SK-N-SH (cell line): ENCODE results near the gene KCNT1. TPM values are rescaled to one million over a fixed set of nuclear protein-coding genes. Genes with fewer than 3 reads are reported as not detected.

Source experiments
- CTCF ChIA-PET: fragments of 300-600, 350-600 bp; formaldehyde crosslinking; extraction: SDS; loops from one replicate; lab custom pipeline; 2021; lab: Yijun Ruan, JAX
- POLR2A ChIA-PET: fragments of 350-600 bp; sonication (Branson Sonifier 250); formaldehyde crosslinking; extraction: SDS; loops from one replicate; lab custom pipeline; 2020; ENCODE audit warnings: antibody characterized with exemption, inconsistent platforms; lab: Yijun Ruan, JAX
- DNase-seq: peaks from one replicate; pipeline ENCODE4 v3.0.0; 2012
- H2AFZ ChIP-seq: fragments of 200-600 bp; sonication (generic); 2 replicates; pipeline ENCODE4 v1.8.1; 2016; ENCODE audit warnings: antibody characterized with exemption, mild to moderate bottlenecking, low read depth
- H3F3A ChIP-seq: fragments of 200-600 bp; sonication (generic); replicated peaks from 2 replicates; pipeline ENCODE3; 2016; ENCODE audit warnings: antibody characterized with exemption, mild to moderate bottlenecking; ENCODE audit not compliant: insufficient read depth
- H3K27ac ChIP-seq, 2 experiments: fragments of 200-500 bp in 1 of 2; fragments of 200-600 bp in 1 of 2; sonication (Bioruptor generic) in 1 of 2; sonication (generic), shearing (Covaris generic) in 1 of 2; 2 replicates each; pipeline versions ENCODE4 v1.5.1 to v1.6.1; 2014 to 2016; ENCODE audit warnings: low read depth in 2 of 2, inconsistent platforms in 1 of 2, low read length in 1 of 2, mild to moderate bottlenecking in 1 of 2, mixed read lengths in 1 of 2
- H3K27me3 ChIP-seq: fragments of 200-600 bp; sonication (generic), shearing (Covaris generic); 2 replicates; pipeline ENCODE4 v1.6.1; 2016; ENCODE audit warnings: mixed run types; ENCODE audit not compliant: insufficient read depth
- H3K36me3 ChIP-seq, 2 experiments: fragments of 200-500 bp in 1 of 2; fragments of 200-600 bp in 1 of 2; sonication (Bioruptor generic) in 1 of 2; sonication (generic) in 1 of 2; replicated peaks in 1 of 2; 2 replicates each; pipeline versions ENCODE3 to v1.5.1; 2014 to 2016; ENCODE audit warnings: low read length in 1 of 2, mild to moderate bottlenecking in 1 of 2; ENCODE audit not compliant: insufficient read depth in 2 of 2, control insufficient read depth in 1 of 2
- H3K4me1 ChIP-seq, 2 experiments: fragments of 200-500 bp in 1 of 2; fragments of 200-600 bp in 1 of 2; sonication (Bioruptor generic) in 1 of 2; sonication (generic), shearing (Covaris generic) in 1 of 2; 2 replicates each; pipeline versions ENCODE4 v1.5.1 to v1.6.1; 2014 to 2016; ENCODE audit warnings: low read depth in 1 of 2, low read length in 1 of 2, mixed run types in 1 of 2; ENCODE audit not compliant: insufficient read depth in 2 of 2, control insufficient read depth in 1 of 2
- H3K4me2 ChIP-seq: fragments of 200-600 bp; sonication (generic), shearing (Covaris generic); 2 replicates; pipeline ENCODE4 v1.6.1; 2017; ENCODE audit warnings: mixed run types
- H3K4me3 ChIP-seq, 2 experiments: fragments of 200-500 bp in 1 of 2; fragments of 200-600 bp in 1 of 2; sonication (Bioruptor generic) in 1 of 2; sonication (generic), shearing (Covaris generic) in 1 of 2; 2 replicates each; pipeline versions ENCODE4 v1.5.1 to v1.8.1; 2014 to 2016; ENCODE audit warnings: low read depth in 2 of 2, inconsistent platforms in 1 of 2, low read length in 1 of 2, mild to moderate bottlenecking in 1 of 2, mixed read lengths in 1 of 2, moderate library complexity in 1 of 2
- H3K79me2 ChIP-seq: fragments of 200-600 bp; sonication (generic); 2 replicates; pipeline ENCODE4 v1.8.1; 2017; ENCODE audit warnings: mild to moderate bottlenecking; ENCODE audit not compliant: insufficient read depth
- H3K9ac ChIP-seq: fragments of 200-600 bp; sonication (generic); 2 replicates; pipeline ENCODE4 v1.6.1; 2017; ENCODE audit warnings: mixed run types
- H3K9me2 ChIP-seq: fragments of 200-600 bp; sonication (generic); 2 replicates; pipeline ENCODE4 v1.6.1; 2017; ENCODE audit warnings: mixed run types
- H3K9me3 ChIP-seq: fragments of 200-600 bp; sonication (generic); 2 replicates; pipeline ENCODE4 v1.6.1; 2017; ENCODE audit warnings: mixed run types, mild to moderate bottlenecking, moderate library complexity
- H4K20me1 ChIP-seq: fragments of 200-600 bp; sonication (generic); 2 replicates; pipeline ENCODE4 v1.6.1; 2017; ENCODE audit warnings: mild to moderate bottlenecking, mixed run types; ENCODE audit not compliant: insufficient read depth
- CHD2 ChIP-seq: fragments of 150-350 bp; IDR thresholded peaks from 2 replicates; pipeline ENCODE4 v1.6.1; 2018; ENCODE audit warnings: low read length; ENCODE audit not compliant: partially characterized antibody
- ELF1 ChIP-seq: IDR thresholded peaks from 2 replicates; pipeline ENCODE4 v1.4.0; 2012
- EP300 ChIP-seq, 2 experiments: IDR thresholded peaks; 2 replicates each; pipeline versions ENCODE4 v1.4.0 to v1.6.1; 2012; ENCODE audit warnings: borderline replicate concordance in 1 of 2, low read depth in 1 of 2, low read length in 1 of 2
- FOXM1 ChIP-seq: IDR thresholded peaks from 2 replicates; pipeline ENCODE4 v1.4.0; 2012; ENCODE audit warnings: low read depth, mild to moderate bottlenecking
- GABPA ChIP-seq: IDR thresholded peaks from 2 replicates; pipeline ENCODE4 v1.4.0; 2012; ENCODE audit warnings: low read depth, mild to moderate bottlenecking
- MEF2A ChIP-seq: IDR thresholded peaks from 2 replicates; pipeline ENCODE4 v1.4.0; 2012; ENCODE audit warnings: low read depth, borderline replicate concordance
- SMC3 ChIP-seq: IDR thresholded peaks from 2 replicates; pipeline ENCODE4 v1.6.1; 2012; ENCODE audit warnings: low read depth, low read length, improper control_type of control experiment
- TAF1 ChIP-seq: IDR thresholded peaks from 2 replicates; pipeline ENCODE4 v1.6.1; 2012; ENCODE audit warnings: low read depth, mild to moderate bottlenecking, low read length, moderate library complexity, borderline replicate concordance
- TCF12 ChIP-seq: IDR thresholded peaks from 2 replicates; pipeline ENCODE4 v1.4.0; 2012
- TEAD4 ChIP-seq: IDR thresholded peaks from 2 replicates; pipeline ENCODE4 v1.4.0; 2012; ENCODE audit warnings: mild to moderate bottlenecking, borderline replicate concordance; ENCODE audit not compliant: insufficient read depth
- USF1 ChIP-seq: IDR thresholded peaks from 2 replicates; pipeline ENCODE4 v1.4.0; 2012; ENCODE audit warnings: low read depth, borderline replicate concordance
- WGBS: methylation state at CpG from one replicate; pipeline ENCODE4 v1.1.6; 2017; ENCODE audit warnings: low lambda C conversion rate; 5-methylcytosine and 5-hydroxymethylcytosine counted together
- polyA plus RNA-seq, 3 experiments: library from polyadenylated mRNA; depleted of rRNA; stranded (reverse); fragments of >200 nt; gene quantifications; 2 replicates each; pipeline ENCODE4 v1.2.3, GENCODE V29; 2012
- TF ChIP-seq, protein P1 (sequence below): IDR thresholded peaks from 2 replicates; pipeline ENCODE4 v1.4.0; 2012; ENCODE audit warnings: low read depth
- TF ChIP-seq, protein P2 (sequence below): IDR thresholded peaks from 2 replicates; pipeline ENCODE4 v1.6.1; 2012; ENCODE audit warnings: mild to moderate bottlenecking, low read depth, low read length, moderate library complexity
- TF ChIP-seq, protein P3 (sequence below): fragments of 200-600 bp; sonication (generic); IDR thresholded peaks from 2 replicates; pipeline ENCODE4 v1.6.1; 2017; ENCODE audit warnings: antibody characterized with exemption, mild to moderate bottlenecking, moderate library complexity

The KCNT1 gene
- polyA plus RNA-seq, 1 of the 3 experiments (the other 2 are of a cell fraction): 0.08 TPM

DNA sequence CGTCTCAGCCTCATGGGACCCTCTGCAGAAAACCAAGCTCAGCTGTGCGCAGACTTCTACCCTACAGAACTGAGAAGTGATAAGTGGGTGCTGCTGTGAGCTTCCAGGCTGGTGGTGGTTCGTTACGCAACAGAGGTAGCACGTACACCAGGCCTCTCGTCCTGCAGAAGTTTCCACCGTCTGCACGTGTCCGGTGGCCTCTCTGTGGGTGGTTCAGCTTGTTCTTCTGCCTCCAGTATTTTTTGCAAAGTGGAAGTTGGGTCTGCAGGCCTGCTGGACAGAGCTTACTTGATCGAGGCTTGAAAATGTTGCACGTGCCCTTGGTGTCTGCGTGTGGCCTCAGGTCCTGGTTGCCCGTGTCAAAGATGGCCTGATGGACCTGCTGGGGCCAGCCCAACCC, 27.5 kb downstream of the KCNT1 start:
- Histone ChIP-seq H3K9me2 (no peaks in the 10 kb centered on the region), H3K9ac (no peak overlapping the region), H3K27me3 (no peaks in the 10 kb centered on the region), H3F3A (no peaks in the 10 kb centered on the region), H2AFZ (no peak overlapping the region), H3K27ac (no peak overlapping the region), H3K36me3 (no peaks in the 10 kb centered on the region), H3K79me2 (no peaks in the 10 kb centered on the region), H4K20me1 (no peaks in the 10 kb centered on the region), H3K4me1 (no peaks in the 10 kb centered on the region), H3K4me3 (no peak overlapping the region), H3K9me3 (no peaks in the 10 kb centered on the region), H3K4me2 (no peak overlapping the region)
- TF ChIP-seq USF1: no peak
- TF ChIP-seq GABPA: no peak
- no peak for TF ChIP-seq SMC3
- ChIA-PET POLR2A (no interaction called here), CTCF (interaction anchor here (1.4 kb wide), 1 partner anchor 25 kb away, joined by 3 read pairs; no protein-coding TSS in a partner anchor)
- DNase-seq: no peak
- no CpG with 5 or more reads among the region's 13 CpGs for WGBS

GRCh38 chr9:135731454-135731853, 29.5 kb downstream of the KCNT1 start:
- Histone ChIP-seq H3K79me2 (no peaks in the 10 kb centered on the region), H2AFZ (no peak overlapping the region), H3K9me2 (no peaks in the 10 kb centered on the region), H3K27ac (no peak overlapping the region), H3K9ac (no peak overlapping the region), H4K20me1 (no peaks in the 10 kb centered on the region)
- TF ChIP-seq CHD2: no peak
- TF ChIP-seq TEAD4: no peak
- no peak for TF ChIP-seq TAF1
- no peak for TF ChIP-seq MEF2A
- no peak for TF ChIP-seq SMC3
- TF ChIP-seq EP300 (IDR thresholded peaks at IDR 0.05; ENCODE audit: borderline replicate concordance in 1 of 2, low read depth in 1 of 2, low read length in 1 of 2): no peak
- TF ChIP-seq, protein P1, sequence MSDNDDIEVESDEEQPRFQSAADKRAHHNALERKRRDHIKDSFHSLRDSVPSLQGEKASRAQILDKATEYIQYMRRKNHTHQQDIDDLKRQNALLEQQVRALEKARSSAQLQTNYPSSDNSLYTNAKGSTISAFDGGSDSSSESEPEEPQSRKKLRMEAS: no peak
- TF ChIP-seq, all 33 proteins: peak for 0
- H3F3A ChIP-seq: no peaks in the 10 kb centered on the region
- no peaks in the 10 kb centered on the region for H3K9me3 ChIP-seq
- CTCF ChIA-PET: interaction anchor here (1.0 kb wide), 1 partner anchor 11 kb away, joined by 3 read pairs; no protein-coding TSS in a partner anchor
- POLR2A ChIA-PET: no interaction called here
- no peaks in the 10 kb centered on the region for H3K4me1 ChIP-seq
- H3K27me3 ChIP-seq: no peaks in the 10 kb centered on the region
- no peak for DNase-seq
- H3K4me3 ChIP-seq: no peak overlapping the region
- no peaks in the 10 kb centered on the region for H3K36me3 ChIP-seq
- 75% methylated on average over 11 of the region's 12 CpGs for WGBS
- no peak overlapping the region for H3K4me2 ChIP-seq

GRCh38 chr9:135732569-135733257, 30.7 kb downstream of the KCNT1 start:
- ChIA-PET POLR2A (no interaction called here), CTCF (no interaction called here)
- Histone ChIP-seq H3K4me1 (no peaks in the 10 kb centered on the region), H3K27ac (no peak overlapping the region), H3K9me3 (no peaks in the 10 kb centered on the region), H3K9ac (no peak overlapping the region), H3K36me3 (no peaks in the 10 kb centered on the region), H3K4me2 (no peak overlapping the region), H4K20me1 (no peaks in the 10 kb centered on the region), H3K79me2 (no peaks in the 10 kb centered on the region), H3K4me3 (no peak overlapping the region), H2AFZ (no peak overlapping the region), H3K27me3 (no peaks in the 10 kb centered on the region), H3F3A (no peaks in the 10 kb centered on the region), H3K9me2 (no peaks in the 10 kb centered on the region)
- no peak for DNase-seq
- TF ChIP-seq, protein P2, sequence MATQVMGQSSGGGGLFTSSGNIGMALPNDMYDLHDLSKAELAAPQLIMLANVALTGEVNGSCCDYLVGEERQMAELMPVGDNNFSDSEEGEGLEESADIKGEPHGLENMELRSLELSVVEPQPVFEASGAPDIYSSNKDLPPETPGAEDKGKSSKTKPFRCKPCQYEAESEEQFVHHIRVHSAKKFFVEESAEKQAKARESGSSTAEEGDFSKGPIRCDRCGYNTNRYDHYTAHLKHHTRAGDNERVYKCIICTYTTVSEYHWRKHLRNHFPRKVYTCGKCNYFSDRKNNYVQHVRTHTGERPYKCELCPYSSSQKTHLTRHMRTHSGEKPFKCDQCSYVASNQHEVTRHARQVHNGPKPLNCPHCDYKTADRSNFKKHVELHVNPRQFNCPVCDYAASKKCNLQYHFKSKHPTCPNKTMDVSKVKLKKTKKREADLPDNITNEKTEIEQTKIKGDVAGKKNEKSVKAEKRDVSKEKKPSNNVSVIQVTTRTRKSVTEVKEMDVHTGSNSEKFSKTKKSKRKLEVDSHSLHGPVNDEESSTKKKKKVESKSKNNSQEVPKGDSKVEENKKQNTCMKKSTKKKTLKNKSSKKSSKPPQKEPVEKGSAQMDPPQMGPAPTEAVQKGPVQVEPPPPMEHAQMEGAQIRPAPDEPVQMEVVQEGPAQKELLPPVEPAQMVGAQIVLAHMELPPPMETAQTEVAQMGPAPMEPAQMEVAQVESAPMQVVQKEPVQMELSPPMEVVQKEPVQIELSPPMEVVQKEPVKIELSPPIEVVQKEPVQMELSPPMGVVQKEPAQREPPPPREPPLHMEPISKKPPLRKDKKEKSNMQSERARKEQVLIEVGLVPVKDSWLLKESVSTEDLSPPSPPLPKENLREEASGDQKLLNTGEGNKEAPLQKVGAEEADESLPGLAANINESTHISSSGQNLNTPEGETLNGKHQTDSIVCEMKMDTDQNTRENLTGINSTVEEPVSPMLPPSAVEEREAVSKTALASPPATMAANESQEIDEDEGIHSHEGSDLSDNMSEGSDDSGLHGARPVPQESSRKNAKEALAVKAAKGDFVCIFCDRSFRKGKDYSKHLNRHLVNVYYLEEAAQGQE: no peak
- TF ChIP-seq GABPA: no peak
- TF ChIP-seq ELF1: no peak
- TF ChIP-seq FOXM1: no peak
- TF ChIP-seq, protein P3, sequence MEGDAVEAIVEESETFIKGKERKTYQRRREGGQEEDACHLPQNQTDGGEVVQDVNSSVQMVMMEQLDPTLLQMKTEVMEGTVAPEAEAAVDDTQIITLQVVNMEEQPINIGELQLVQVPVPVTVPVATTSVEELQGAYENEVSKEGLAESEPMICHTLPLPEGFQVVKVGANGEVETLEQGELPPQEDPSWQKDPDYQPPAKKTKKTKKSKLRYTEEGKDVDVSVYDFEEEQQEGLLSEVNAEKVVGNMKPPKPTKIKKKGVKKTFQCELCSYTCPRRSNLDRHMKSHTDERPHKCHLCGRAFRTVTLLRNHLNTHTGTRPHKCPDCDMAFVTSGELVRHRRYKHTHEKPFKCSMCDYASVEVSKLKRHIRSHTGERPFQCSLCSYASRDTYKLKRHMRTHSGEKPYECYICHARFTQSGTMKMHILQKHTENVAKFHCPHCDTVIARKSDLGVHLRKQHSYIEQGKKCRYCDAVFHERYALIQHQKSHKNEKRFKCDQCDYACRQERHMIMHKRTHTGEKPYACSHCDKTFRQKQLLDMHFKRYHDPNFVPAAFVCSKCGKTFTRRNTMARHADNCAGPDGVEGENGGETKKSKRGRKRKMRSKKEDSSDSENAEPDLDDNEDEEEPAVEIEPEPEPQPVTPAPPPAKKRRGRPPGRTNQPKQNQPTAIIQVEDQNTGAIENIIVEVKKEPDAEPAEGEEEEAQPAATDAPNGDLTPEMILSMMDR: no peak
- no peak for TF ChIP-seq TCF12
- no peak for TF ChIP-seq SMC3
- WGBS: 39% methylated on average over 6 of the region's 6 CpGs
